Mammary epithelial cell (primary cell): ENCODE results near the gene NUP58.
A peak's percentile ranks its signal among the peaks of the same experiment; 100 is the strongest.

Experiments
- EZH2 ChIP-seq: IDR thresholded peaks from 2 replicates; pipeline ENCODE4 v1.6.1; 2012; ENCODE audit warnings: low read length, inconsistent platforms, borderline replicate concordance
- TF ChIP-seq, protein P1 (sequence below), 2 donors: IDR thresholded peaks in 1 of 2; conservative IDR thresholded peaks in 1 of 2; 2 replicates each; pipeline ENCODE4 v1.5.1; 2011 to 2012; ENCODE audit warnings: inconsistent platforms in 2 of 2, low read length in 2 of 2, mild to moderate bottlenecking in 2 of 2, control low read depth in 1 of 2, low read depth in 1 of 2; ENCODE audit not compliant: insufficient read depth in 1 of 2; ENCODE audit errors: extremely low read depth in 1 of 2

- TF ChIP-seq, protein P1, sequence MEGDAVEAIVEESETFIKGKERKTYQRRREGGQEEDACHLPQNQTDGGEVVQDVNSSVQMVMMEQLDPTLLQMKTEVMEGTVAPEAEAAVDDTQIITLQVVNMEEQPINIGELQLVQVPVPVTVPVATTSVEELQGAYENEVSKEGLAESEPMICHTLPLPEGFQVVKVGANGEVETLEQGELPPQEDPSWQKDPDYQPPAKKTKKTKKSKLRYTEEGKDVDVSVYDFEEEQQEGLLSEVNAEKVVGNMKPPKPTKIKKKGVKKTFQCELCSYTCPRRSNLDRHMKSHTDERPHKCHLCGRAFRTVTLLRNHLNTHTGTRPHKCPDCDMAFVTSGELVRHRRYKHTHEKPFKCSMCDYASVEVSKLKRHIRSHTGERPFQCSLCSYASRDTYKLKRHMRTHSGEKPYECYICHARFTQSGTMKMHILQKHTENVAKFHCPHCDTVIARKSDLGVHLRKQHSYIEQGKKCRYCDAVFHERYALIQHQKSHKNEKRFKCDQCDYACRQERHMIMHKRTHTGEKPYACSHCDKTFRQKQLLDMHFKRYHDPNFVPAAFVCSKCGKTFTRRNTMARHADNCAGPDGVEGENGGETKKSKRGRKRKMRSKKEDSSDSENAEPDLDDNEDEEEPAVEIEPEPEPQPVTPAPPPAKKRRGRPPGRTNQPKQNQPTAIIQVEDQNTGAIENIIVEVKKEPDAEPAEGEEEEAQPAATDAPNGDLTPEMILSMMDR (conservative IDR thresholded peaks at IDR 0.05 in 1 of 2, IDR thresholded peaks at IDR 0.05 in 1 of 2; ENCODE audit: extremely low read depth in 1 of 2, insufficient read depth in 1 of 2, low read depth in 1 of 2, low read length in 2 of 2) = peak in 1 of 2 donors; percentile 37
- TF ChIP-seq EZH2 = no peak
These were observed 33.7 kb upstream of the NUP58 start for GRCh38 chr13:25267715-25268114.
